HL-60/S4 (cell line): ENCODE data around the gene KRTAP10-11.
"Not testable (repeated sequence)": the region's sequence is repeated elsewhere in the genome, so short reads cannot be mapped to it uniquely, and the experiment has no call there.

Source experiments
- in situ Hi-C: fragments of 300-500 bp; cut with MboI; formaldehyde crosslinking; loops from 2 replicates; pipeline ENCODE4 v1.14.3; 2022; ENCODE audit warnings: low sequenced_read_pairs

KRTAP10-11 gene

DNA sequence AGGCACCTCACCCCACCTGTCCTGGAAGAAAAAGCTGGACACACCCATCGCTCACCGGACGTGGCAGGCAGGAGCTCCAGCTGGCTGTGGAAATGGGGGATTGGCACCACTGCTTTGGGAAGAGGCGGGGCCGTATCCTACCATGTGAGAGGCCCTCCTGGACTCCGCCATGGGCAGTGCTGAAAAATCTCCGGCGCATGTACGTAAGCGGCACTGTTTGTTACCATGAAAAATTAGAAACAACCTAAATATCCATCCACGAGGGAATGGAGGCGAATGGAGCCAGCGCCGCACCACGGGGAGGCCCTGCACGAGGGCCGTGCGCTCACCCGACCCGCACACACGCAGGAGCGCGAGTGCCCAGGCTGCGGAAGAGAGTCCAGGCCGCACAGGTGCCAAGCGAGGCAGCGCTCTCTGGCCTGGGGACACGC is 31.2 kb upstream of the KRTAP10-11 start:
- in situ Hi-C loops = no loop called here

DNA sequence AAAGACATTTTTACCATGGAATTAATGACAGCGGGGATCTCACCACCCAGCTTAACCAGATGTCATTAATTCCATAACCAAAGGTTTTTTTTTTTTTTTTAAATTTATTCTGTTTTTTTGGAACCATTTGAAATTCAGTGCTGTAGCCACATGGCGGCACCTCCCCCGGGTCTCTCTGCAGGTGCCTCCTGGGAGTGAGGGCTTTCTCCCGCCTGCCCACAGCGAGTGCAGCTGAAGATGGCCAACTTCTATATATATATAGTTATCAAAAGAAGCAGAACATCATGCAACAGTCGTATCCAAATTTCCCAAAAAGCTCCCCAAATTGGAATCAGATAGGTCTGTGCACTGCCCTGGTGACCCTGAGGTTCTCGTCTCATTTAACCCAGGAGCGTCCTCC is 30.7 kb upstream of the KRTAP10-11 start:
- in situ Hi-C loops = no loop called here

DNA sequence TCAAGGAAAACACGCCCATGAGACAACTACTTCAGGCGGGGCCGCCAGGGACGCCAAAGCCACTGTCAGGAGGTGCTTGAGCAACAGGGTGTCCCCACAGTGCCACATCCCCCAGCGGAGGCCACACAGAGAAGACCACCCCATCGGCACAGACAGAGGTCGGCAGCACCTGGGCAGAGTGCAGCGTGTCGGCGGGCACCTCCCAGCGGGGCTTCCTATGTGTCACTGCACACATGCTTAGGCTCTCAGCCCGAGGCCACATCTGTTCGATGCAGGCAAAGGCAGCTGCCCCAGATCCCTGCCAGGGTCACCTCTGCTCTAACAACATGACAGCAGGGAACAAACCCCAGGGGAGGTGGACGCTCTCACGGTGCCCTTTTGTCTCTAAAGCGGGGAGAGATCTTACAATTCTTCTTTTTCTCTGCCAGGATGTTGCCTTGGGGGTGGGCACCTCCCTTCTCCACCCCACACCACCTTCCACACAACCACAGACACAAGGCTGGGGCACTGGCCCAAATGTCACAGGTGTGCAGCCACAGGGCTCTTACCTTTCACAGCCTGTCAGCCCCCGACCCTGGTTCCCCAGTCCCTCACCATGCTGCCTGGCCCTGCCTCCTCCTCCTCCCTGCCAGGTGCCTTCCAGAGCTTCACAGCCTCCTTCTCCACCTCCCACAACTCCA is 30.2 kb upstream of the KRTAP10-11 start:
- in situ Hi-C loops = no loop called here

DNA sequence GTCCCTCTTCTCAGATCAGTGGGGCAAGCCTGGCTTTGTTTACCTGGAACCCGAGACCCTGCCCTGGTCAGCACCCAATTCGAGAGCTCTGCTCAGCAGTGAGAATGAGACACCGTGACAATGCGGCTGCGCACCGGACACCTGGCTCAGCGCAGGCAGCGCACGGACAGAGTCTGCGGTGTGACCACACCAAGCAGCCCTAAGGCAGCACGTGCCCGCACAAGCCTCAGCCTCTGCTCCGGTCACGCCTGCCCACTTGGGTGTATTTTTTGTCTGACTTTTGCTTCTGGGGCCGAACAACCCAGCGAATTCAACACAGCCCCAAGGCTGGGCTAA is 29.7 kb upstream of the KRTAP10-11 start:
- in situ Hi-C loops = no loop called here

DNA sequence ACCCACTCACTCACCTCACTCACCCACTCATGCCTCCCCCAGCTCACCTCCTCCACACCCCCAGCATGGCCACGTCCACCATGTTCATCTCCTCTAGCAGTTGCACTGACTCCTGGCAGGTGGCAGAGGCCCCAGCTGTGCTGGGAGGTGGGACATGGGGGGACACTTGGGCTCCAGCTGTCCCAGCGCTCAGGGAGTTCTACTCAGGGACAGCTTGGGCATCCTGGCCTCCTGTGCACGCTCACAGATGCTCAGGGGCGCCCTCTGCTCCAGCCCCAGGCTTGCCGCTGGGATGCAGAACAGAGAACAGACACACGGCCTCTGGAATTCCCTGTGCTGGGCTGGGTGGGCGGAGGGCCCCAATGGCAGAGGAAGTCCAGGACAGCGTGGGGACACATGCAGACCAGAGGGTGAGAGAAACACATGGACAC is 29.1 kb upstream of the KRTAP10-11 start:
- in situ Hi-C loops = no loop called here

DNA sequence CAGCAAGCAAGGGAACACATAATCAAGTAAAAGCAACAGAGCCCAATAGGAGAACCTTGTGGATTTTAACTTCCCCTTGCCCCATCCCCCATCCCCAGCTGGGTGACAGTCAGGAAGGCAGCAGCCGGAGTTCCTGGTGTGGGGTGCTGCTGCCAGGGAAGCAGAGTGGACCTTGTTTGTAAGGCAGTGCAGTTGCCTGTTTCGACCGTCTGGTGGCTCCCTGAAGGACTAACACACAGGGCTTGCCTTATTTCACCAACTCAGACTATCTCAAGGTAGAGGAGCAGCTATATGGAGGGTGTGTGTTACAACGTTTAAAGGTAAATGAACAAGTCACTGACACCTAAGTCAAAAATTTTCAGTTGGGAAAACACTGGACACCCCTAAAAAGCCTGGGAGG is 27.7 kb upstream of the KRTAP10-11 start:
- in situ Hi-C loops = no loop called here

DNA sequence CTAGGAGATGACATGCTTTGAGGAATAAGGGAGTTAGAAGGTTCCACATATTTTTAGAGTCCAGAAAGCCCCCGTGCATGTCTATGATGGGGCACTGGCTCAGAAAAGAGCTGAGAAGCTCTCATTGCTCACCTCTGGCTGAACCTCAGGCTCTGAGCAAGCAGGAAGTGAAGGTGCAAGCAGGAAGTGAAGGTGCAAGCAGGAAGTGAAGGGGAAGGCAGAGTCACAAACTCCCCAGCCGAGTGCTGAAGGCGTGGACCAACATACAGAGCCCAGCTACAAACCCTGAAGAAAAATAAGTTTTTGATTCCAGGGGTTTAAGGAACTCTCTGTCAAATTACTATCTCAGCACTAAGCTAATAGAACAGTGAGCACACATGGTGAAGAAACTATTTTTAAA is 27.3 kb upstream of the KRTAP10-11 start:
- in situ Hi-C loops = no loop called here

DNA sequence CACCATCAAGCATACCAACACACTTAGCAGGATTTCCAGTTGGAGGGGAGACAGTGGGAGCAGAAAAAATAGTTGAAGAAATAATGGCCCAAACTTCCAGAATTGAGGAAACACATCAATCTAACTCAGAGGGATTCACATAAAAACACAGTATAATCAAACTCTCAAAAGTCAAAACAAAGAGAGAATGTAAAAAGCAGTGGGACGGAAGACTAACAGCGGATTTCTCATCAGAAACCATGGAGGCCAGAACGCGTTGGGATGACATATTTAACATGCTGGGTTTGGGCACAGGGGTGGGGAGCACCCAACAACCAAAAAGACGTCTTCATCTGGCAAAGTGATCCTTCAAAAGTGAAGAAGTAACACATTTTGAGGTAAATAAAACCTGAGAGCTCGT is 26.3 kb upstream of the KRTAP10-11 start:
- in situ Hi-C loops = no loop called here

DNA sequence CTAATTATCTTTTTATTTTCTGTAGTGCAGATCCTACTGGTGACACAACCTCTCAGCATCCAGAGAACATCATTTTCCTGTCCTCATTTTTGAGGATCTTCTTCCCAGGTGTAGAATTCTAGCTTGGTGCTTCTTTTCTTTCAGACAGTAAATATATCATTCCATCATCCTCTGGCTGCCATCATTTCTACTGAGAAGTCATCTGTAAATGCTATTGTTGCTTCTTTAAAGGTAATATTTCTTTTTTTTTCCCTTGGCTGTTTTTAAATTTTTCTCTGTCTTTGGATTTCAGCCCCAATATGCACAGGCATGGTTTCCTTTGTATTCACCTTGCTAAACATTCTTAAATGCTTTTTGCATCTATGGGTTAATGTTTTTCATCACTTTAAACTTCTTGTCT is 22.6 kb upstream of the KRTAP10-11 start:
- in situ Hi-C loops = no loop called here

DNA sequence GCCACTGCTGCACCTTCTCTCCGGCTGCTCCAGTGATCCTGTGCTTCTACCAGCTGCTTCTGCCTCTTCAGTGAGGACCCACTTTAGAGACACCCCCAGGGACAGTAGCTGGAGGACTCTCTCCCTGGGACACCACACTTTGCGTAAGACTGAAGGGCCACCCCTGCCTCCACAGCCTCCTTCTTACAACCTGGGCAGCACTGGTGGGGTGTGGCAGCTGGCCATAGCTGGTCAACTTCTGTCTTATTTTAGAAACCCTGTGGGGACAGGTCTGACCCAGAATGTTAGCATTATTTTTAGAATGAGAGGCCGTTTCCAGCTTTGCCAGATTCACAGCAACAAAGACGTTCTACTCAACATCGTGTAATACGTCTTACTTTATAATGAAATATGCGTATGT is 20.5 kb upstream of the KRTAP10-11 start:
- in situ Hi-C loops = no loop called here

DNA sequence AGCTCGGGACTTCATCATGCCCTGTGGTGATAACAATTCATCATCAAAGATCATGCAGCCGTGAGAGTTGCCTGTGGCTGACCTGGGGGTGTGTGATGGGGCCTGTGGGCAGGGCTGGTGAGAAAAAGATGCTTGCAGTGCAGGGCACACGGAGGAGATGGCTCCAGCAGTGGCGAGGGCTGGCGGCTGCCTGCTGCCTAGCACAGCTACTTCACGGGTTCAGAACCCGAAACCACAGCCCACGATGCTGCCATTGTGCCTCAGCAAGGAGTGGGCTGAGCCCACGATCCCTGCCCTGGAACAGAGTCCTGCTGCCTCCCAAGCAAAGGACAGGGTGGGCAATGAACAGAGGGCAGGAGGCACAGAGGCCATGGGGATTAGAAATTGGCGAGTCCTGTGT is 20.0 kb upstream of the KRTAP10-11 start:
- in situ Hi-C loops = no loop called here

DNA sequence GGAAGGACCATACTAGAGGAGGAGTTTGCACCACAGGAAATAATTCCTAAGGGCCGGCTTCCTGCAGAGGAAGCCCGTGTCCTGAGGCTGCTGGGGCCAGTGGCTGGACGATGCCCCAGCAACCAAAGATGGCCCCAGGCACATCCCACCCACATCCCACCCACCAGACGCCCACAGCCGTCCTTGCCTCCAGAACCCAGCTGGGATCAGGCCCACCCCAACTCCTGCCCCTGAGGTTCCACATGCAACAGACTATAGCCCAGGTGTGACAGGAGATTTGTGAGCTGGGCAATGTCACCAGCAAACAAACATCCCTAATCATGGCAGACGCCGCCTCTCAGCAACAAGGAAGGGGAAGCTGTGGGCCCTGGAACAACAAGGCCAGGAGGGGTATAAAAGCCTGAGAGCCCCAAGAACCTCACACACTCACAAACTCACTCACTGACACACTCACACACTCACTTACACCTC is 19.5 kb upstream of the KRTAP10-11 start, which contains the start of gene KRTAP10-9:
Gene KRTAP10-9 (plus strand): TSS at position 421 of the 471 bp plus-strand sequence. CDS start 79 bp downstream, outside the sequence.
- in situ Hi-C loops = no loop called here

DNA sequence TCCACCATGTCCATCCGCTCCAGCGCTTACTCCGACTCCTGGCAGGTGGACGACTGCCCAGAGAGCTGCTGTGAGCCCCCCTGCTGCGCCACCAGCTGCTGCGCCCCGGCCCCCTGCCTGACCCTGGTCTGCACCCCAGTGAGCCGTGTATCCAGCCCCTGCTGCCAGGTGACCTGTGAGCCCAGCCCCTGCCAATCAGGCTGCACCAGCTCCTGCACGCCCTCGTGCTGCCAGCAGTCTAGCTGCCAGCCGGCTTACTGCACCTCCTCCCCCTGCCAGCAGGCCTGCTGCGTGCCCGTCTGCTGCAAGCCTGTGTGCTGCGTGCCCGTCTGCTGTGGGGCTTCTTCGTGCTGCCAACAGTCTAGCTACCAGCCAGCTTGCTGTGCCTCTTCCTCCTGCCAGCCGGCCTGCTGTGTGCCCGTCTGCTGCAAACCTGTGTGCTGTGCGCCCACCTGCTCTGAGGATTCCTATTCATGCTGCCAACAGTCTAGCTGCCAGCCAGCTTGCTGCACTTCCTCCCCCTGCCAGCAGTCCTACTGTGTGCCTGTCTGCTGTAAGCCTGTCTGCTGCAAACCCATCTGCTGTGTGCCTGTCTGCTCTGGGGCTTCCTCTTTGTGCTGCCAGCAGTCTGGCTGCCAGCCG is 18.9 kb upstream of the KRTAP10-11 start:
- in situ Hi-C loops = not testable (repeated sequence)

DNA sequence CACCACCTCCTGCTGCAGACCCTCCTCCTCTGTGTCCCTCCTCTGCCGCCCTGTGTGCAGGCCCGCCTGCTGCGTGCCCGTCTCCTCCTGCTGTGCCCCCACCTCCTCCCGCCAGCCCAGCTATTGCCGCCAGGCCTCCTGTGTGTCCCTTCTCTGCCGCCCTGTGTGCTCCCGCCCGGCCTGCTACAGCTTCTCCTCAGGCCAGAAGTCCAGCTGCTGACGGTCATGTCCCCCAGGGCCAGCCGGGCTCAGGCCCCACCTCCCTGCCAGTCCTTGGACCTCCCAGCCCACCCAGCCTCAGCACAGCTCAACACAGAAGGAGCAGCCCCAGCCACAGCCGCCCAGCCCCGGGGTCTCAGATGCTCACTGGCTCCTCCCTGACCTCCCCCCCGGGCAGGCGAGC is 18.4 kb upstream of the KRTAP10-11 start:
- in situ Hi-C loops = not testable (repeated sequence)

DNA sequence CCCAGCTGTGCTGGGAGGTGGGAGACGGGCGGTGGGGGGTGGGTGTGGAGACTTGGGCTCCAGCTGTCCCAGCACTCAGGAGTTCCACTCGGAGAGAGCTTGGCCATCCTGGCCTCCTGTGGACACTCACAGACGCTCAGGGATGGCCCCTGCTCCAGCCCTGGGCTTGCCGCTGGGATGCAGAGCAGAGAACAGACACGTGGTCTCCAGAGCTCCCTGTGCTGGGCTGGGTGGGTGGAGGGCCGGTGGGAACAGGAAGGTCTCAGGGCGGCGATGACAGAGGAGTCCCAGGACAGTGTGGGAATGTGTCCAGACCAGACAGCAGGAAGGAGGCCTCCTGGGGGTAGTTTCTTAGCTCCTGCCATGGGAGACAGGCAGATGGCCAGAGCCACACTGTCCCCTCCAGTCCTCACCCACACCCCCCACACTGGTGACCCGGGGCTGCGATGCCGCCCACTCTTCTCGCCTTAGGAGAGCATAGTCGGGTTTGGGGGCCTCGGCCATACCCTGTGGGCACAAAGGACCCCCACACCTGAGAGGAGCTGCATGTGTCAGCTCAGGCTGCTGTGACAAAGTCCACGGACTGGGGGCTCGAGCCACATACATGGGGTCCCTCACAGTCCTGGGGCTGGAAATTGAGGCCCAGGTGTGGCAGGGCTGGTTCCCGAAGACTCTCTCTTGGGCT is 17.4 kb upstream of the KRTAP10-11 start:
- in situ Hi-C loops = no loop called here

DNA sequence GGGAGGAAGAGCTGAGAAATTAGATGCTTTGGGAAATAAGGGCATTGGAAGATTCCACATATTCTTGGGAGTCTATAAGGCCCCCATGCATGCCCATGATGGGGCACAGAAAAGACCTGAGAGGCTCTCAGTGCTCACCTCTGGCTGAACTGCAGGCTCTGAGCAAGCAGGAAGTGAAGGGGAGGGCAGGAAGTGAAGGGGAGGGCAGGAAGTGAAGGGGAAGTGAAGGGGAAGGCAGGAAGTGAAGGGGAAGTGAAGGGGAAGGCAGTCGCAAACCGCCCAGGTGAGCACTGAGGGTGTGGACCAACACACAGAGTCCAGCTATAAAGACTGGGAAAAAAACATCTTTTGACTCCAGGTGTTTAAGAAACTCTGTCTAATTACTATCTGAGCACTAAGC is 15.8 kb upstream of the KRTAP10-11 start:
- in situ Hi-C loops = no loop called here

DNA sequence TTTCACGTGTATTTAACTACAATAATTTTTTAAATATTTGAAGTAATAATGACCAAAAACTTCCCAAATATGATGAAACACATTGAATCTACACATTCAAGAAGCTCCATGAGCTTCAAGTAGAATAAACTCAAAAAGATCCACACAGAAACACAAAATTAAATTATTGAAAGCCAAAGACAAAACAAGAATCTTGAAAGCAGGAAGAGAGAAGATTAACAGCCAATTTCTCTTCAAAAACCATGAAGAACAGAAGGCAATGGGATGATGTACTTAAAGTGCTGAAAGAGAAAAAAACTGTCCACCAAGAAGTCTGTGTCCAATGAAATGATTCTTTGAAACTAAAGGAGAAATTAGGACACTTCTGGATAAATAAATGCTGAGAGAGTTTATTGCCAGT is 14.1 kb upstream of the KRTAP10-11 start:
- in situ Hi-C loops = no loop called here

DNA sequence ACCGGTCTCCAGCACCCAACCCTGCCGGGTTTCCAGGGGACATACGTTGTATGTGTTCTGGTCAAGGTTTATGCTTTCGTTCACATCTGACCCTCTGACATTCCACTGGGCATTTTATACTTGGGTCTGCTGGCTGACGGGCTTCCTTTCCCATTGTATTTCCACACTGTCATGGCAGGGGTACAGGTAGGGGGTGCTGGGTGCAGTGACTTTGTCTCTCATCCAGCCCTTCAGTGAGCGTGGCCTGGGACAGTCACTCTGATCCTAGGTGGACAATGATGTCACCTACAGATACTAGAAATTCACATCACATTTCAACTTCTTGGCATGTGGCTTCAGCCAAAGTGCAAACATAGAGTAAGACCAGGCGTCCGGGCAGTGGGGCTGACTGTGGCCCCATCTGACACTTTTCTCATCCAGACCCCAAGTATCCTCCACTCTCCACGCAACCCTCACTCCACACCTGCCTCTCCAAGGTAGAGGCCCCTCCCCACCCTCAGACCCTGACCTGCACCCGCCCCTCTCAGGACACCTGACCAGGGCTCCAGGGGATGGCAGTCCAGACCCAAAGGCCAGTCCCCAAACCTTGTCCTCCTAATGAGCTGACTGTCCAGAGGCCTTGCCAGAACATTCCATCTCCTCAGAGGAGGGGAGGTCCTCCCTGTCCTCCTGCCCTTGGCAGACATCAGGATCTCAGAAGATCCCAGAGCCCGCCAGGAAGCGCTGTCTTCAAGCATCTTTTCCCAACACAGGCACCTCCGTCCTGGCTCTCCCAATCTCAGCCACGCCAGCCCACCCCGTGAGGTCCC is 9.8 kb upstream of the KRTAP10-11 start:
- in situ Hi-C loops = no loop called here

DNA sequence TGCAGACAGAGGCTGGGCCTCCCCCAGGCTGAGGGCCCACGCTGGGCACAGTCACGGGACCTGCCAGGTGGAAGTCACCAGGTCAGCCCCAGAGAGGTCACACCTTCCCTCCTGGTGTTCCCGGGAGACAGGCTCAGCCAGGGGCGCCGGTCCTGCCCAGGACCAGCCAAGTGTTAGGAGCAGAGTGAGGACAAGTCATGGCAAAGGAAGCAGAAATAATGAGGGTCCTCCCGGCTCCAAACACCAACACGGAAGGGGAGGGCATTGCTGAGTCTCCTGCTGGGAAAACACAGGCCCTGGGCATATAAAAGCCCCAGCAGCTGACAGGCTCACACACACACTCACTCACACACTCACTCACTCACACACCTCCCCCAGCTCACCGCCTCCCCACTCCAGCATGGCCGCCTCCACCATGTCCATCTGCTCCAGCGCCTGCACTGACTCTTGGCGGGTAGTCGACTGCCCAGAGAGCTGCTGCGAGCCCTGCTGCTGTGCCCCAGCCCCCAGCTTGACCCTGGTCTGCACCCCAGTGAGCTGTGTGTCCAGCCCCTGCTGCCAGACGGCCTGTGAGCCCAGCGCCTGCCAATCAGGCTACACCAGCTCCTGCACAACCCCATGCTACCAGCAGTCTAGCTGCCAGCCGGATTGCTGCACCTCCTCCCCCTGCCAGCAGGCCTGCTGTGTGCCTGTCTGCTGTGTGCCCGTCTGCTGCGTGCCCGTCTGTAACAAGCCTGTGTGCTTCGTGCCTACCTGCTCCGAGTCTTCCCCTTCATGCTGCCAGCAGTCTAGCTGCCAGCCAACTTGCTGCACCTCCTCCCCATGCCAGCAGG is 9.0 kb upstream of the KRTAP10-11 start, which contains the start of gene KRTAP10-10:
Gene KRTAP10-10 (plus strand): TSS at position 339 of the 833 bp plus-strand sequence. CDS start 62 bp downstream, at position 401.
- in situ Hi-C loops = no loop called here

DNA sequence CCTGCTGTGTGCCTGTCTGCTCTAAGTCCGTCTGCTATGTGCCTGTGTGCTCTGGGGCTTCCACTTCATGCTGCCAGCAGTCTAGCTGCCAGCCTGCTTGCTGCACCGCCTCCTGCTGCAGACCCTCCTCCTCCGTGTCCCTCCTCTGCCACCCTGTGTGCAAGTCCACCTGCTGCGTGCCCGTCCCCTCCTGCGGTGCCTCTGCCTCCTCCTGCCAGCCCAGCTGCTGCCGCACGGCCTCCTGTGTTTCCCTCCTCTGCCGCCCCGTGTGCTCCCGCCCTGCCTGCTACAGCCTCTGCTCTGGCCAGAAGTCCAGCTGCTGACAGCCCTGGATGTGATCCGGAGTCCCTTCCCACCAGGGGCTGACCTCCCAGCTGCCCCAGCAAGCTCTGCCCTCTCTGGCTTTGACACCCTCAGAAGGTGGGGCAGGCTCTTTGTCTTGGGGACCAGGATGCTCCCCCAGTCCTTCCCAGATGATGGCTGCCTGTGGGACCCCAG is 8.3 kb upstream of the KRTAP10-11 start:
- in situ Hi-C loops = not testable (repeated sequence)
